Measurements from ENCODE around the gene CNTN4.

GRCh38 chr3:3069723-3070122 is 971.1 kb downstream of the CNTN4 start:
- TF ChIP-seq CTCF (IDR thresholded peaks at IDR 0.05 in 8 of 11, conservative IDR thresholded peaks at IDR 0.05 in 3 of 11) (no peak), POLR2AphosphoS5 (IDR thresholded peaks at IDR 0.05) (no peak)

Data from spleen (tissue), 7 donors.